GM12891 (cell line): ENCODE results near the gene EFEMP1.
"Not testable (repeated sequence)": the region's sequence is repeated elsewhere in the genome, so short reads cannot be mapped to it uniquely, and the experiment has no call there.

Source experiments
- DNase-seq: peaks from one replicate; pipeline ENCODE4 v3.0.0; 2011; ENCODE audit warnings: low spot score; ENCODE audit not compliant: insufficient read length
- FAIRE-seq: peaks from 2 replicates; lab custom pipeline; 2011; peaks lifted over from hg19 to GRCh38; lab: Jason Lieb, UNC
- PAX5 ChIP-seq: IDR thresholded peaks from 2 replicates; pipeline ENCODE4 v1.6.1; 2011; ENCODE audit warnings: low read length, moderate library complexity, mild to moderate bottlenecking; ENCODE audit not compliant: insufficient read depth, severe bottlenecking
- POLR2A ChIP-seq: IDR thresholded peaks from 2 replicates; pipeline ENCODE4 v1.6.1; 2011; ENCODE audit warnings: low read depth, low read length, control low read depth
- POLR2AphosphoS5 ChIP-seq: IDR thresholded peaks from 2 replicates; pipeline ENCODE4 v1.6.1; 2011; ENCODE audit warnings: low read depth, low read length, control low read depth
- POU2F2 ChIP-seq: IDR thresholded peaks from 2 replicates; pipeline ENCODE4 v1.6.1; 2011; ENCODE audit warnings: low read depth, mild to moderate bottlenecking, control low read depth, low read length, moderate library complexity
- SPI1 ChIP-seq: IDR thresholded peaks from 2 replicates; pipeline ENCODE4 v1.6.1; 2011; ENCODE audit warnings: low read depth, low read length, control low read depth
- TAF1 ChIP-seq: IDR thresholded peaks from 2 replicates; pipeline ENCODE4 v1.6.1; 2011; ENCODE audit warnings: low read depth, low read length, control low read depth

The EFEMP1 gene

DNA sequence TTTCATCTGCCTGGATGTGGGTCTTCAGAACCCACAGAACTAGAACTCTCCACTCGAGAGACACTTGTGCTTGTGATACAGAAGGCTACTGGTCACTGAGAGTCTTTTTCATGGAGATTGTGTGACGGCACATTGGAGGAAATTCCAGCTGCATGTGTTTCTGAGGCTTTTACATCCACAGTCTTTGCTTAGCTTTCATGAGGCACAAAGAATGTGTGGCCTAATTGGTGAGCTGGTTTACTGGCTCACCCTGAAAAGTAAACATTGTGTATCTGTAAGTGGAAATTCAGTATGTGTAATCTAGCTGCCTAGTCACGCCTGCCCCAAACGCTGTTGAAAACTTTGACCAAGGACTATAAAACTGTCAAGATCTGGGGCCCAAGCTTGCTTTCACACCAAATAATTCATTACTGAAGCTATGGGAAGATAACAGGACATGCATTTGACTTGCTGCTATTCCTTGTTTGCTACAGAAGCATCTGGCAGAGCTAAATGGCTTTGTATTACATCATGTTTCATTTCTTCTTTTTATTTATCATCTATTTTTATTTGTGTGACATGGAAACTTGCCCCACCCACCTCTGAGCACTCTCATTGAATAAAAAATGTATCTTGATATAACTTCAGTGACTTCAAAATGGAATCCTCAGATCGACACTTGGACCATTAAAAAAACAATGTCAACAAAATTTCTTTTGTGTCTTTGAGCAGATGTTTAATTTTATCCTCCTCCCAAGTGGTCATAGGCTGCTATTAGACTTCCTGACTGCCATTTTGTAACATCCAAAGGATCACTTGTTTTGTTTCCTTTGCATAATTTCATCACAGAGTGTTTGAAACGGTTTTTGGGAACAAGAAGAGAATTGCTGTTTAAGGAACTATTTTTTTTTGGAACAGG lies 80.2 kb downstream of the EFEMP1 start:
- no peak for DNase-seq

DNA sequence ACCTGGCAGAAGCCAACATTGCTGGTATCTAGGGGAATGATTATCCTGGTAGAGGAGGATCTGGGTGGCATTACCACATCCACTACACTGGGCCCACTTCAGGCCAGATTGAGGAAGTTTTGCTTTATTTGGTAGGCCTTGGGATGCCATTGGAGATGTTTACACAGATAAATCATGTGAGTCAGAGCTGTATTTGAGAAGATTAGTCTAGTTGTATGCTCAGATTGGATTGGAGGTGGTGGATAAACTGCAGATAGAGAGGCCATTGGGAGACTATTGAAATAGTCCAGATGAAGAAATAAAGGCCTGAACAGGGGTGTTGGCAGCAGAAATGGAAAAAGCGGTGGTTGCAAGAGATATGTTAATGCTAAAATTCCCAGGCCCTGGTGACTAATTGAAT lies 81.5 kb downstream of the EFEMP1 start:
- no peak for TF ChIP-seq POU2F2
- TF ChIP-seq POLR2A: no peak
- TF ChIP-seq POLR2AphosphoS5: no peak
- TF ChIP-seq PAX5: no peak
- TF ChIP-seq SPI1: no peak
- TF ChIP-seq TAF1: no peak
- FAIRE-seq (no peak), DNase-seq (no peak)

More for the DNA sequence above, 80.2 kb downstream of the EFEMP1 start:
- TF ChIP-seq SPI1 (no peak), TAF1 (no peak), POLR2AphosphoS5 (no peak), POLR2A (no peak), PAX5 (no peak), POU2F2 (no peak)
- FAIRE-seq: no peak

DNA sequence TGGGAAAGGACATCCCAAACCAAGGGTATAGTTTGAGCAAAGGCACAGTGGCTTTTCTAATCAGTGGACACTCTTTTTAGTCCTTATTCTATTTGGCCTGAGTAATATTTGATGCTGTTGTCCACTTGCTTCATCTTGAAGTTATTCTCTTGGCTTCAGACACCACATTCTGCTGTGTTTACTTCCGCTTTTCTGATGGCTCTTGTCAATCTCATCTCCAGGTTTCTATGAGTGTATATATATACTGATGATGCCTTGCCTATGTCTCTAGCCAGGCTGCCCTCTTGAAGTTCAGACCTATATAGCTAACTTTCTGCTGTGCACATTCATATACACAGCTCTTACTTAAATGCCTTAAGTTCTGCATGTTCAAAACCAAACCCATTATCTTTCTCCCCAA lies 83.1 kb downstream of the EFEMP1 start:
- TF ChIP-seq POLR2AphosphoS5 (no peak), POU2F2 (no peak), POLR2A (no peak), PAX5 (no peak), SPI1 (no peak), TAF1 (no peak)
- FAIRE-seq: no peak

DNA sequence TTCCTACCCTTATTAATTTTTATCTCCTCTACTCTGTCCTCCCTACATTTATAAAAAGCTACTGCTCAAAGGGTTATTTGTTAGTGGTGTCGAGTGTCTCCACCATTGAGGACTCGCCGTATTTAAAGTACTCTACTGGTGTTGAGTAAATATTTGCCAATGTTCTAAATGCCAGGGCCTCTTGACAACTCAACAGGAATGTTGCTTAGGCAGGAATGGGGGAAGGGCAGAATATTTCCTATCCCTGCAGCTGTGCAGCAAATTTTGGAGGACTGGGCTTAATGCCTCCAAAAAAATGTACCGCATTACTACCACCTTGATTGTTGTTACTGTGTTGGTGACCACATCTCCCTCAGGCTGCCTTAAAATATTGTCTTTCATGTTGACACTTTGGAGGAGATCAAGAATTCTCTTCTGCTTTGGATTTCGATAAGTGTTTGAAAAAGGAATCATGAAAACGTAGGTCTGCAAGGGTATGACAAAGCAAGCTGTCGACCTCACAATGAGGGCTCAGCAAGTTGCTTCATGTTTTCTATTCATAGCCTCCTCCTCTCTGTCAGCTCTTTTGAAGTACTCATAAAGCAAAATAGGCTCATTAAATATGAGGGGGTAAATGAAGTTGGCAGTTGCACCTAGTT lies 84.3 kb downstream of the EFEMP1 start:
- FAIRE-seq (no peak), DNase-seq (no peak)
- TF ChIP-seq POLR2A: no peak
- TF ChIP-seq POLR2AphosphoS5: no peak
- no peak for TF ChIP-seq TAF1
- TF ChIP-seq PAX5: no peak
- TF ChIP-seq SPI1: no peak
- TF ChIP-seq POU2F2: no peak

More for the DNA sequence above, 83.1 kb downstream of the EFEMP1 start:
- no peak for DNase-seq

DNA sequence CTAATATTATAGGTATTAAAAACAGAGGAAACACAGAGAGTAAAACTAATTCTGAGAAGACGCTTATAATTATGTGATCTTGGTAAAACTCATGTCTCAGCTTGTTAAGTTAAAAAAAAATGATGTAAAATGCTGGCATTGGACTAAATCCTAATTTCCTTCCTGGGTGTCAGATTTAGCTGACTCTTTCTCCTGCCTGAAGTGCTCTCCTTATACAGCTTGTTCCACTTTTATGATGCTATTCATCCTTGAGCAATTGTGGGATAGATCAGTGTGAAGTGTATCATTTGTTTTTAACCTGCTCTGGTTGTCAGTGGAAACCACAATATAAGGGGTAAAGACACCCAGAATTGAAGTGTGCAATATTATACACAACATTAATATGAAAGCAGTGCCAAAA lies 84.9 kb downstream of the EFEMP1 start:
- TF ChIP-seq PAX5 (no peak), SPI1 (no peak)
- DNase-seq: no peak
- FAIRE-seq: no peak

DNA sequence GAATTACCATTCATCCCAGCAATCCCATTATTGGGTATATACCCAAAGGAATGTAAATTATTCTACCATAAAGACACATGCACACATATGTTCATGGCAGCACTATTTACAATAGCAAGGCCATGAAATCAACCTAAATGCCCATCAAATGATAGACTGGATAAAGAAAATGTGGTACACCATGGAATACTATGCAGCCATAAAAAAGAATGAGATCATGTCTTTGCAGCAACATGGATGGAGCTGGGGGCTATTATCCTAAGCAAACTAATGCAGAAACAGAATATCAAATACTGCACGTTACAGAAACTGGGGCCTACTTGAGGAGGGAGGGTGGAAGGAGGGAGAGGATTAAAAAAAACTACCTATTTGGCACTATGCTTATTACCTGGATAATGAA lies 85.5 kb downstream of the EFEMP1 start:
- FAIRE-seq, DNase-seq: not testable (repeated sequence)

DNA sequence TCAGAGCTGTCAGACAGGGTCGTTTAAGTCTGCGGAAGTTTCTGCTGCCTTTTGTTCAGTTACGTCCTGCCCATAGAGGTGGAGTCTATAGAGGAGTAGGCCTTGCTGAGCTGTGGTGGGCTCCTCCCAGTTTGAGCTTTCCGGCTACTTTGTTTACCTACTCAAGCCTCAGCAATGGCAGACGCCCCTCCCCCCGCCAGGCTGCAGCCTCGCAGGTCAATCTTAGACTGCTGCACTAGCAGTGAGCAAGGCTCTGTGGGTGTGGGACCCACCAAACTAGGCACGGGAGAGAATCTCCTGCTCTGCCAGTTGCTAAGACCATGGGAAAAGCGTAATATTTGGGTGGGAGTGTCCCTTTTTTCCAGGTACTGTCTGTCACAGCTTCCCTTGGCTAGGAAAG lies 86.5 kb downstream of the EFEMP1 start:
- DNase-seq: no peak
- no peak for FAIRE-seq
- TF ChIP-seq TAF1: no peak
- TF ChIP-seq POLR2A: no peak
- no peak for TF ChIP-seq SPI1
- no peak for TF ChIP-seq POU2F2
- TF ChIP-seq PAX5: no peak

DNA sequence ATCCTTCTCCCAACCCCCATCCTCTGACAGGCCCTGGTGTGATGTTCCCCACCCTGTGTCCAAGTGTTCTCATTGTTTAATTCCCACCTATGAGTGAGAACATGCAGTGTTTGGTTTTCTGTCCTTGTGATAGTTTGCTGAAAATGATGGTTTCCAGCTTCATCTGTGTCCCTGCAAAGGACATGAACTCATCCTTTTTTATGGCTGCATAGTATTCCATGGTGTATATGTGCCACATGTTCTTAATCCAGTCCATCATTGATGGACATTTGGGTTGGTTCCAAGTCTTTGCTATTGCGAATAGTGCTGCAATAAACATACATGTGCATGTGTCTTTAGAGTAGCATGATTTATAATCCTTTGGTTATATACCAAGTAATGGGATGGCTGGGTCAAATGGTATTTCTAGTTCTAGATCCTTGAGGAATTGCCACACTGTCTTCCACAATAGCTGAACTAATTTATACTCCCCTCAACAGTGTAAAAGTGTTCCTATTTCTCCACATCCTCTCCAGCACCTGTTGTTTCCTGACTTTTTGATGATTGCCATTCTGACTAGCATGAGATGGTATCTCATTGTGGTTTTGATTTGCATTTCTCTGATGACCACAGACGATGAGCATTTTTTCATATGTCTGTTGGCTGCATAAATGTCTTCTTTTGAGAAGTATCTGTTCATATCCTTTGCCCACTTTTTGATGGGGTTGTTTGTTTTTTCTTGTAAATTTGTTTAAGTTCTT lies 91.7 kb downstream of the EFEMP1 start:
- not testable (repeated sequence) for FAIRE-seq, DNase-seq

DNA sequence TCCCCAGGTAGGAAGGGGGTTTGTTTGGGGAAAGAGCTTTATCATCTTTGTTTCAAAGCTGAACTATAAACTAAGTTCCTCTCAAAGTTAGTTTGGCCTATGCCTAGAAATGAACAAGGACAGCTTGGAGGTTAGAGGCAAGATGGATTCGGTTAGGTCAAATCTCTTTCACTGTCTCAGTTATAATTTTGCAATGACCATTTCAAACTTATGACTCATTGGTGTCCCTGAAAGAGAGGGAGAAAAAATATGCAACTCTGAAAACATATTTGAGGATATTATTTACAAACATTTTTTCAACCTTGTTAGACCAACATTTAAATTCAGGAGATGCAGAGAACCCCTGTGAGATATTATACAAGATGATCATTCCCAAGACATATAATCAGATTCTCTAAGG lies 95.7 kb downstream of the EFEMP1 start:
- TF ChIP-seq POU2F2: no peak
- TF ChIP-seq POLR2A: no peak
- TF ChIP-seq TAF1: no peak
- TF ChIP-seq POLR2AphosphoS5: no peak
- TF ChIP-seq SPI1: no peak
- no peak for TF ChIP-seq PAX5
- no peak for DNase-seq
- FAIRE-seq: no peak

DNA sequence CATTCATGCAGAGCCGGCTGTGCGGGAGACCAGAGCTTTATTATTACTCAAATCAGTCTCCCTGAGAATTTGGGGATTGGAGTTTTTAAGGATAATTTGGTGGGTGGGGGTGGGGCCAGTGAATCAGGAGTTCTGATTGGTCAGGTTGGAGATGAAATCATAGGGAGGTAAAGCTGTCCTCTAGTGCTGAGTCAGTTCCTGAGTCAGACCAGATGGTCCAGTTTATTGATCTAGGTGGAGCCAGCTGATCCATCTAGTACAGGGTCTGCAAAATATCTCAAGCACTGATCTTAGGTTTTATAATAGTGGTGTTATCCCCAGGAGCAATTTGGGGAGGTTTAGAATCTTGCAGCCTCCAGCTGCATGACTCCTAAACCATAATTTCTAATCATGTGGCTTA lies 96.2 kb downstream of the EFEMP1 start:
- not testable (repeated sequence) for DNase-seq, FAIRE-seq

DNA sequence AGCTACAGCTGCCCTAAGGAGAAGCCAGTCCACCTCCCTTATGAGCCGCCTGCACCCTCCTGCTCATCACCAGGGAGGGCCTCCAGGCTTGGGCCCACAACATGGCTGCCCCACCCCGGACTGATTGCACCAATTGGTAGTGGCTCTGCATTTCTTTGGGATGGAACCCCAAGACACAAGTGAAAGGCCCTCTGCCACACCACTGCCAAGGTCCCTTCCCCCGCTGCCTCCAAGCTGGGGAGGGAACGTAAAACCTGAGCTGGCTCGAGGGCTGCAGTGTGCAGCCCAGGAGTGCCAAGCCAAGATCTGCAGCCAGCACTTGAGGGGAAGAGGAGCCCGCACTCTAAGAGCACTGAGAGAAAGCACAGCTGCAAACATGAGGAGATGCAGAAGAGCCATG lies 97.3 kb downstream of the EFEMP1 start:
- TF ChIP-seq POU2F2: no peak
- TF ChIP-seq PAX5: no peak
- TF ChIP-seq SPI1: no peak
- no peak for TF ChIP-seq POLR2A
- TF ChIP-seq POLR2AphosphoS5: no peak
- TF ChIP-seq TAF1: no peak
- FAIRE-seq (no peak), DNase-seq (no peak)
